Measurements from ENCODE around the gene TPPP3.

The TPPP3 gene

GRCh38 chr16:67403976-67404555, 10.8 kb upstream of the TPPP3 start:
- TF ChIP-seq CTCF (IDR thresholded peaks at IDR 0.05) (no peak), ZFX (IDR thresholded peaks at IDR 0.05; ENCODE audit: borderline replicate concordance) (no peak)
- peak overlapping the region; percentile 96 for H3K27ac ChIP-seq

GRCh38 chr16:67400901-67401300, 7.6 kb upstream of the TPPP3 start:
- no peak overlapping the region for H3K27ac ChIP-seq
- no peak for TF ChIP-seq CTCF (IDR thresholded peaks at IDR 0.05)
- TF ChIP-seq ZFX (IDR thresholded peaks at IDR 0.05; ENCODE audit: borderline replicate concordance), result no peak

- TF ChIP-seq CTCF (IDR thresholded peaks at IDR 0.05), result peak; percentile 57
- TF ChIP-seq ZFX (IDR thresholded peaks at IDR 0.05; ENCODE audit: borderline replicate concordance), result no peak
- H3K27ac ChIP-seq, result no peak overlapping the region
Measured at GRCh38 chr16:67399749-67400704, 6.7 kb upstream of the TPPP3 start.

- no peak overlapping the region for H3K27ac ChIP-seq
- TF ChIP-seq CTCF (IDR thresholded peaks at IDR 0.05), result peak; percentile 82
- TF ChIP-seq ZFX (IDR thresholded peaks at IDR 0.05; ENCODE audit: borderline replicate concordance), result no peak
Measured at GRCh38 chr16:67399218-67399733, 6.0 kb upstream of the TPPP3 start.

GRCh38 chr16:67398546-67399217, 5.4 kb upstream of the TPPP3 start:
- TF ChIP-seq ZFX (IDR thresholded peaks at IDR 0.05; ENCODE audit: borderline replicate concordance) (no peak), CTCF (IDR thresholded peaks at IDR 0.05) (no peak)
- no peak overlapping the region for H3K27ac ChIP-seq

GRCh38 chr16:67397812-67398545, 4.7 kb upstream of the TPPP3 start:
- TF ChIP-seq ZFX (IDR thresholded peaks at IDR 0.05; ENCODE audit: borderline replicate concordance) (no peak), CTCF (IDR thresholded peaks at IDR 0.05) (no peak)
- H3K27ac ChIP-seq, result no peak overlapping the region
